A549 (cell line): ENCODE results near the gene HLCS. TPM values are rescaled to one million over a fixed set of nuclear protein-coding genes. Genes with fewer than 3 reads are reported as not detected.
A peak's percentile ranks its signal among the peaks of the same experiment; 100 is the strongest.

Source experiments
- ATAC-seq, 2 experiments: fragments of 200-7000 bp in 1 of 2; fragments of >200 bp in 1 of 2; cut with Nextera tagmentation in 1 of 2; cut with Tn5 transposase in 1 of 2; 3 replicates each; pipeline versions ENCODE4 v1.8.0 to v1.9.1; 2018 to 2020; ENCODE audit warnings: mild to moderate bottlenecking in 1 of 2, moderate library complexity in 1 of 2
- CTCF ChIA-PET: fragments of 300-600 bp; sonication (Branson Sonifier 250); formaldehyde crosslinking; extraction: SDS; loops from one replicate; lab custom pipeline; 2021; ENCODE audit warnings: antibody characterized with exemption, inconsistent platforms; lab: Yijun Ruan, JAX
- POLR2A ChIA-PET: fragments of 350-600 bp; formaldehyde crosslinking; extraction: SDS; loops from one replicate; lab custom pipeline; 2021; ENCODE audit warnings: antibody characterized with exemption, inconsistent platforms; lab: Yijun Ruan, JAX
- DNase-seq, 2 experiments: peaks; one replicate each; pipeline versions ENCODE4 v3.0.0 to v3.0.0-alpha.2; 2011 to 2016; ENCODE audit warnings: low read depth in 1 of 2, low spot score in 1 of 2
- FAIRE-seq: peaks from 2 replicates; lab custom pipeline; 2011; peaks lifted over from hg19 to GRCh38; lab: Jason Lieb, UNC
- H3K27ac ChIP-seq, 2 experiments: fragments of >200 bp; sonication (Bioruptor Twin); formaldehyde crosslinking; 3 replicates each; pipeline ENCODE4 v1.5.1; 2016 to 2017
- H3K4me1 ChIP-seq: fragments of >200 bp; sonication (Bioruptor Twin); formaldehyde crosslinking; 3 replicates; pipeline ENCODE4 v1.6.1; 2016
- H3K4me2 ChIP-seq: fragments of >200 bp; sonication (Bioruptor Twin); formaldehyde crosslinking; 3 replicates; pipeline ENCODE4 v1.6.1; 2016
- H3K4me3 ChIP-seq: fragments of >200 bp; sonication (Bioruptor Twin); formaldehyde crosslinking; 3 replicates; pipeline ENCODE4 v1.5.1; 2016
- H3K9me3 ChIP-seq: fragments of >200 bp; sonication (Bioruptor Twin); formaldehyde crosslinking; 3 replicates; pipeline ENCODE4 v1.6.1; 2016
- ATOH8 ChIP-seq: fragments of 250-450 bp; sonication (Bioruptor Pico); IDR thresholded peaks from 2 replicates; pipeline ENCODE4 v1.5.0; 2020; ENCODE audit warnings: low read depth, mild to moderate bottlenecking, moderate library complexity
- BCL3 ChIP-seq: fragments of >200 bp; sonication (Bioruptor Twin); formaldehyde crosslinking; IDR thresholded peaks from 3 replicates; pipeline ENCODE4 v1.6.1; 2016
- CBX8 ChIP-seq: fragments of 200-600 bp; sonication (generic); IDR thresholded peaks from 2 replicates; pipeline ENCODE4 v1.6.1; 2016
- CHD4 ChIP-seq: fragments of 200-600 bp; sonication (generic); IDR thresholded peaks from 2 replicates; pipeline ENCODE4 v1.6.1; 2016; ENCODE audit warnings: antibody characterized with exemption, mild to moderate bottlenecking, borderline replicate concordance
- EHMT2 ChIP-seq: fragments of 200-600 bp; sonication (generic); IDR thresholded peaks from 2 replicates; pipeline ENCODE4 v1.6.1; 2016; ENCODE audit warnings: antibody characterized with exemption, low read depth, mild to moderate bottlenecking, moderate library complexity
- ELK1 ChIP-seq: fragments of 150-350 bp; IDR thresholded peaks from 2 replicates; pipeline ENCODE4 v1.6.1; 2014; ENCODE audit warnings: low read depth, mild to moderate bottlenecking, low read length
- EP300 ChIP-seq, 2 experiments: fragments of >200 bp; sonication (Bioruptor Twin); formaldehyde crosslinking; IDR thresholded peaks; 2 replicates in 1 of 2; 3 replicates in 1 of 2; pipeline ENCODE4 v1.6.1; 2016 to 2017
- ESRRA ChIP-seq: fragments of 150-350 bp; IDR thresholded peaks from 2 replicates; pipeline ENCODE4 v1.6.1; 2014; ENCODE audit warnings: mild to moderate bottlenecking, low read length, borderline replicate concordance
- FOSB ChIP-seq: fragments of 250-450 bp; sonication (Bioruptor Pico); IDR thresholded peaks from 2 replicates; pipeline ENCODE4 v1.5.0; 2020; ENCODE audit warnings: mild to moderate bottlenecking, moderate library complexity
- FOSL2 ChIP-seq, 2 experiments: fragments of 450-650 bp in 1 of 2; fragments of >200 bp in 1 of 2; sonication (Bioruptor Twin) in 1 of 2; formaldehyde crosslinking; IDR thresholded peaks; 2 replicates each; pipeline versions ENCODE4 v1.5.0 to v1.6.1; 2016 to 2020; ENCODE audit warnings: mild to moderate bottlenecking in 1 of 2, moderate library complexity in 1 of 2
- FOXS1 ChIP-seq: fragments of 250-450 bp; sonication (Bioruptor Pico); IDR thresholded peaks from 2 replicates; pipeline ENCODE4 v1.5.0; 2020; ENCODE audit warnings: mild to moderate bottlenecking, moderate library complexity
- GATA3 ChIP-seq: IDR thresholded peaks from 2 replicates; pipeline ENCODE4 v1.6.1; 2012; ENCODE audit warnings: borderline replicate concordance
- HDAC2 ChIP-seq: fragments of 200-600 bp; sonication (generic); IDR thresholded peaks from 2 replicates; pipeline ENCODE4 v1.6.1; 2016
- HES2 ChIP-seq: fragments of >200 bp; sonication (Bioruptor Twin); formaldehyde crosslinking; IDR thresholded peaks from 2 replicates; pipeline ENCODE4 v1.6.1; 2016
- JUN ChIP-seq, 2 experiments: fragments of >200 bp; sonication (Bioruptor Twin); formaldehyde crosslinking; IDR thresholded peaks; 2 replicates in 1 of 2; 3 replicates in 1 of 2; pipeline ENCODE4 v1.6.1; 2016 to 2017
- JUNB ChIP-seq: fragments of >200 bp; sonication (Bioruptor Twin); formaldehyde crosslinking; IDR thresholded peaks from 2 replicates; pipeline ENCODE4 v1.6.1; 2016
- MAZ ChIP-seq: fragments of 150-350 bp; IDR thresholded peaks from 2 replicates; pipeline ENCODE4 v1.6.1; 2014; ENCODE audit warnings: antibody characterized with exemption, low read depth, low read length, borderline replicate concordance
- MYC ChIP-seq: IDR thresholded peaks from 2 replicates; pipeline ENCODE4 v1.6.1; 2012; ENCODE audit warnings: mild to moderate bottlenecking, inconsistent platforms, low read length, improper control_type of control experiment, borderline replicate concordance
- NFE2L2 ChIP-seq: fragments of 150-350 bp; conservative IDR thresholded peaks from 2 replicates; pipeline ENCODE4 v1.6.1; 2014; ENCODE audit warnings: low read length
- NPAS2 ChIP-seq: fragments of 250-450 bp; sonication (Bioruptor Pico); IDR thresholded peaks from 2 replicates; pipeline ENCODE4 v1.8.0; 2022; ENCODE audit warnings: mild to moderate bottlenecking, moderate library complexity, borderline replicate concordance
- NR3C1 ChIP-seq: fragments of >200 bp; sonication (Bioruptor Twin); formaldehyde crosslinking; IDR thresholded peaks from 3 replicates; pipeline ENCODE4 v1.6.1; 2017
- PHF8 ChIP-seq: fragments of 200-600 bp; sonication (generic); IDR thresholded peaks from 2 replicates; pipeline ENCODE4 v1.6.1; 2016; ENCODE audit warnings: low read depth, mild to moderate bottlenecking, antibody characterized with exemption, moderate library complexity, borderline replicate concordance
- RARB ChIP-seq: fragments of 250-450 bp; sonication (Bioruptor Pico); IDR thresholded peaks from 2 replicates; pipeline ENCODE4 v1.8.0; 2021; ENCODE audit warnings: mild to moderate bottlenecking, moderate library complexity
- RNF2 ChIP-seq: fragments of 200-600 bp; sonication (generic); IDR thresholded peaks from 2 replicates; pipeline ENCODE4 v1.6.1; 2016; ENCODE audit warnings: low read depth, mild to moderate bottlenecking, antibody characterized with exemption, moderate library complexity, borderline replicate concordance
- SMC3 ChIP-seq: fragments of >200 bp; sonication (Bioruptor Twin); formaldehyde crosslinking; IDR thresholded peaks from 3 replicates; pipeline ENCODE4 v1.6.1; 2018; ENCODE audit warnings: inconsistent platforms
- SREBF2 ChIP-seq: fragments of 450-650 bp; IDR thresholded peaks from 2 replicates; pipeline ENCODE4 v1.6.1; 2014; ENCODE audit warnings: mild to moderate bottlenecking, moderate library complexity
- TFCP2L1 ChIP-seq: fragments of 250-450 bp; sonication (Bioruptor Pico); IDR thresholded peaks from 2 replicates; pipeline ENCODE4 v1.5.0; 2021; ENCODE audit warnings: mild to moderate bottlenecking
- TP53 ChIP-seq: fragments of 250-450 bp; sonication (Bioruptor Pico); IDR thresholded peaks from 2 replicates; pipeline ENCODE4 v1.5.0; 2021; ENCODE audit warnings: mild to moderate bottlenecking, moderate library complexity
- ZC3H11A ChIP-seq: fragments of 450-650 bp; IDR thresholded peaks from 2 replicates; pipeline ENCODE4 v1.6.1; 2014; ENCODE audit warnings: antibody characterized with exemption, mild to moderate bottlenecking
- whole genome bisulfite sequencing: methylation state at CpG from one replicate; pipeline ENCODE4 v1.1.6; 2017; ENCODE audit errors: missing lambda C conversion rate; 5-methylcytosine and 5-hydroxymethylcytosine counted together
- polyA plus RNA-seq, 4 experiments: library from polyadenylated mRNA; depleted of rRNA in 3 of 4; stranded (reverse); fragments of >200 nt; fragmentation: RNase III in 1 of 4; extraction: RNeasy Plus Mini Kit Qiagen cat#74134 plus additional on column Dnase treatment in 1 of 4; gene quantifications; 2 replicates in 3 of 4; 3 replicates in 1 of 4; pipeline ENCODE4 v1.2.3, GENCODE V29; 2011 to 2017

The HLCS gene
- polyA plus RNA-seq, 2 of the 4 experiments (the other 2 are of a cell fraction), result 8.4 to 24.3 TPM

GRCh38 chr21:36879827-36880226 lies 86.6 kb downstream of the HLCS start (continued):
- TF ChIP-seq BCL3 (no peak), RARB (CRISPR knock-in tag) (no peak), SREBF2 (no peak)

- Histone ChIP-seq H3K4me1 (peaks cover 16% of the 10 kb centered on the region), H3K4me3 (no peak overlapping the region)
- TF ChIP-seq ESRRA (no peak), HDAC2 (no peak), TFCP2L1 (no peak), SMC3 (no peak), FOSB (CRISPR knock-in tag) (no peak), PHF8 (no peak), NFE2L2 (no peak), ELK1 (no peak), ZC3H11A (no peak), JUN (IDR thresholded peaks at IDR 0.05) (no peak), TP53 (CRISPR knock-in tag) (no peak), FOXS1 (CRISPR knock-in tag) (no peak), CHD4 (no peak), RNF2 (no peak), GATA3 (no peak), MAZ (no peak), ATOH8 (CRISPR knock-in tag) (no peak), FOSL2 (IDR thresholded peaks at IDR 0.05) (no peak), FOSL2 (CRISPR knock-in tag; IDR thresholded peaks at IDR 0.05) (no peak), NR3C1 (no peak), EP300 (IDR thresholded peaks at IDR 0.05) (no peak)
- TF ChIP-seq, all 56 proteins: peak for 0
- ATAC-seq, result no peak
- ChIA-PET CTCF (no interaction called here), POLR2A (no interaction called here)
- H3K9me3 ChIP-seq, result peaks cover 20% of the 10 kb centered on the region
- no peak overlapping the region for H3K27ac ChIP-seq
- DNase-seq, result no peak
- no peak for FAIRE-seq
- no peak overlapping the region for H3K4me2 ChIP-seq
These were observed 88.7 kb downstream of the HLCS start for GRCh38 chr21:36877741-36878140.

GRCh38 chr21:36874665-36875064 lies 91.8 kb downstream of the HLCS start:
- no peak for FAIRE-seq
- WGBS, result 94% methylated on average over 6 of the region's 12 CpGs
- no peak for DNase-seq
- CTCF ChIA-PET, result interaction anchor here (1.0 kb wide), 1 partner anchor 43 kb away, joined by 3 read pairs; no protein-coding TSS in a partner anchor
- H3K27ac ChIP-seq, result peak overlapping the region in 1 of 2 experiments; percentile 26; a peak in 1 of 6 replicates
- H3K4me1 ChIP-seq, result no peaks in the 10 kb centered on the region
- H3K9me3 ChIP-seq, result peaks cover 20% of the 10 kb centered on the region
- POLR2A ChIA-PET, result no interaction called here
- H3K4me3 ChIP-seq, result no peak overlapping the region
- no peak for ATAC-seq
- H3K4me2 ChIP-seq, result no peak overlapping the region
- no peak for TF ChIP-seq ATOH8 (CRISPR knock-in tag)
- TF ChIP-seq BCL3, result no peak
- no peak for TF ChIP-seq NPAS2 (CRISPR knock-in tag)
- no peak for TF ChIP-seq NFE2L2
- TF ChIP-seq PHF8, result no peak
- no peak for TF ChIP-seq GATA3
- TF ChIP-seq SMC3, result no peak
- TF ChIP-seq MYC, result no peak
- no peak for TF ChIP-seq HDAC2
- TF ChIP-seq CBX8, result no peak
- TF ChIP-seq EHMT2, result no peak
- no peak for TF ChIP-seq ESRRA
- TF ChIP-seq MAZ, result no peak
- TF ChIP-seq JUNB, result no peak
- no peak for TF ChIP-seq HES2
